IMR-90 (cell line): ENCODE results near the gene OSGEP. TPM values are rescaled to one million over a fixed set of nuclear protein-coding genes. Genes with fewer than 3 reads are reported as not detected.

Experiments
- ATAC-seq: fragments of 200-7000 bp; cut with Tn5 transposase; 2 replicates; pipeline ENCODE4 v1.9.1; 2020; ENCODE audit warnings: low read depth, mild to moderate bottlenecking, moderate library complexity
- BruUV-seq: library from RNA; stranded (reverse); fragments of 400-500 nt; replicated peaks from 2 replicates; lab custom pipeline; 2021; lab: Mats Ljungman, UMichigan
- CTCF ChIA-PET: fragments of 300-600 bp; formaldehyde crosslinking; extraction: SDS; loops from one replicate; lab custom pipeline; 2021; ENCODE audit warnings: antibody characterized with exemption; lab: Yijun Ruan, JAX
- POLR2A ChIA-PET: fragments of 300-600 bp; sonication (Branson Sonifier 250); formaldehyde crosslinking; loops from one replicate; lab custom pipeline; 2022; ENCODE audit warnings: antibody characterized with exemption; ENCODE audit not compliant: unreplicated experiment; lab: Charles Lee
- DNase-seq: peaks from one replicate; pipeline ENCODE4 v3.0.0; 2013
- H2AFZ ChIP-seq: replicated peaks from 2 replicates; pipeline ENCODE3; 2013; ENCODE audit warnings: low read length, mild to moderate bottlenecking; ENCODE audit not compliant: poor library complexity
- H2AK5ac ChIP-seq: 2 replicates; pipeline ENCODE4 v1.6.1; 2013; ENCODE audit warnings: low read depth, low read length, inconsistent platforms
- H2AK9ac ChIP-seq: replicated peaks from 2 replicates; pipeline ENCODE3; 2013; ENCODE audit warnings: mild to moderate bottlenecking, low read depth, low read length, moderate library complexity; ENCODE audit not compliant: poor library complexity
- H2BK120ac ChIP-seq: 2 replicates; pipeline ENCODE4 v1.6.1; 2013; ENCODE audit warnings: low read depth, low read length, inconsistent platforms
- H2BK15ac ChIP-seq: 3 replicates; pipeline ENCODE4 v1.6.1; 2013; ENCODE audit warnings: low read depth, low read length, inconsistent platforms
- H2BK20ac ChIP-seq: 2 replicates; pipeline ENCODE4 v1.6.1; 2013; ENCODE audit warnings: low read depth, mild to moderate bottlenecking, inconsistent platforms, low read length, moderate library complexity
- H2BK5ac ChIP-seq: 2 replicates; pipeline ENCODE4 v1.6.1; 2013; ENCODE audit warnings: mild to moderate bottlenecking, low read depth, low read length, inconsistent platforms; ENCODE audit not compliant: poor library complexity, severe bottlenecking
- H3K14ac ChIP-seq: replicated peaks from 2 replicates; pipeline ENCODE4 v1.6.1; 2013; ENCODE audit warnings: low read depth, low read length, inconsistent platforms
- H3K18ac ChIP-seq: 2 replicates; pipeline ENCODE4 v1.6.1; 2013; ENCODE audit warnings: low read depth, low read length, control low read depth
- H3K23ac ChIP-seq: 2 replicates; pipeline ENCODE4 v1.6.1; 2013; ENCODE audit warnings: low read depth, low read length, inconsistent platforms
- H3K27ac ChIP-seq: 2 replicates; pipeline ENCODE4 v1.5.1; 2013; ENCODE audit warnings: mild to moderate bottlenecking, control low read depth, low read length; ENCODE audit not compliant: insufficient read depth
- H3K27me3 ChIP-seq: 2 replicates; pipeline ENCODE4 v1.6.1; 2013; ENCODE audit warnings: low read length; ENCODE audit not compliant: control insufficient read depth, insufficient read depth
- H3K36me3 ChIP-seq: 2 replicates; pipeline ENCODE4 v1.6.1; 2013; ENCODE audit warnings: low read length, mixed read lengths; ENCODE audit not compliant: control insufficient read depth, insufficient read depth
- H3K4ac ChIP-seq: 2 replicates; pipeline ENCODE4 v1.6.1; 2013; ENCODE audit warnings: low read depth, low read length, inconsistent platforms
- H3K4me1 ChIP-seq: 2 replicates; pipeline ENCODE4 v1.6.1; 2013; ENCODE audit warnings: low read length, mixed read lengths; ENCODE audit not compliant: control insufficient read depth, insufficient read depth
- H3K4me2 ChIP-seq: 2 replicates; pipeline ENCODE4 v1.6.1; 2013; ENCODE audit warnings: low read depth, mild to moderate bottlenecking, control low read depth, low read length, moderate library complexity
- H3K4me3 ChIP-seq: 2 replicates; pipeline ENCODE4 v1.5.1; 2013; ENCODE audit warnings: low read depth, mild to moderate bottlenecking, control low read depth, low read length, moderate library complexity; ENCODE audit not compliant: insufficient read depth
- H3K56ac ChIP-seq: 2 replicates; pipeline ENCODE4 v1.6.1; 2013; ENCODE audit warnings: low read length, inconsistent platforms; ENCODE audit not compliant: insufficient read depth; ENCODE audit errors: extremely low read depth
- H3K79me1 ChIP-seq, 2 experiments: 2 replicates each; pipeline ENCODE4 v1.6.1; 2013; ENCODE audit warnings: low read length in 2 of 2, inconsistent platforms in 1 of 2, low read depth in 1 of 2
- H3K9ac ChIP-seq: 2 replicates; pipeline ENCODE4 v1.6.1; 2013; ENCODE audit warnings: low read depth, low read length, control low read depth
- H3K9me1 ChIP-seq: 2 replicates; pipeline ENCODE4 v1.6.1; 2013; ENCODE audit warnings: low read length, inconsistent platforms; ENCODE audit not compliant: insufficient read depth
- H3K9me3 ChIP-seq: 2 replicates; pipeline ENCODE4 v1.6.1; 2013; ENCODE audit warnings: low read length; ENCODE audit not compliant: control insufficient read depth, insufficient read depth
- H4K20me1 ChIP-seq: 2 replicates; pipeline ENCODE4 v1.6.1; 2013; ENCODE audit warnings: low read length, inconsistent platforms; ENCODE audit not compliant: insufficient read depth
- H4K5ac ChIP-seq: 2 replicates; pipeline ENCODE4 v1.6.1; 2013; ENCODE audit warnings: mild to moderate bottlenecking, low read depth, low read length, control low read depth
- H4K8ac ChIP-seq, 2 experiments: 2 replicates each; pipeline ENCODE4 v1.6.1; 2013; ENCODE audit warnings: low read depth in 2 of 2, low read length in 2 of 2, control low read depth in 1 of 2, inconsistent platforms in 1 of 2
- H4K91ac ChIP-seq: 2 replicates; pipeline ENCODE4 v1.6.1; 2013; ENCODE audit warnings: low read depth, low read length, inconsistent platforms; ENCODE audit not compliant: insufficient read depth
- BHLHE40 ChIP-seq: fragments of 150-350 bp; IDR thresholded peaks from 2 replicates; pipeline ENCODE4 v1.6.1; 2016; ENCODE audit warnings: mild to moderate bottlenecking, low read depth, low read length
- CEBPB ChIP-seq: IDR thresholded peaks from 2 replicates; pipeline ENCODE4 v1.6.1; 2012; ENCODE audit warnings: low read depth, low read length, improper control_type of control experiment
- CHD1 ChIP-seq: IDR thresholded peaks from 2 replicates; pipeline ENCODE4 v1.6.1; 2012; ENCODE audit warnings: low read depth, low read length, improper control_type of control experiment
- ELK1 ChIP-seq: fragments of 150-350 bp; IDR thresholded peaks from 2 replicates; pipeline ENCODE4 v1.6.1; 2016; ENCODE audit warnings: low read depth, mild to moderate bottlenecking, low read length, moderate library complexity, borderline replicate concordance
- FOS ChIP-seq: fragments of 150-350 bp; IDR thresholded peaks from 2 replicates; pipeline ENCODE4 v1.6.1; 2016; ENCODE audit warnings: low read depth, low read length
- MAFK ChIP-seq: IDR thresholded peaks from 2 replicates; pipeline ENCODE4 v1.6.1; 2012; ENCODE audit warnings: low read depth, low read length, improper control_type of control experiment
- MAZ ChIP-seq: IDR thresholded peaks from 2 replicates; pipeline ENCODE4 v1.6.1; 2012; ENCODE audit warnings: low read depth, mild to moderate bottlenecking, low read length, improper control_type of control experiment, moderate library complexity, borderline replicate concordance
- MXI1 ChIP-seq: IDR thresholded peaks from 2 replicates; pipeline ENCODE4 v1.6.1; 2012; ENCODE audit warnings: low read depth, mild to moderate bottlenecking, low read length, moderate library complexity, borderline replicate concordance
- POLR2A ChIP-seq: IDR thresholded peaks from 2 replicates; pipeline ENCODE4 v1.6.1; 2012; ENCODE audit warnings: mild to moderate bottlenecking, low read depth, low read length
- RCOR1 ChIP-seq: IDR thresholded peaks from 2 replicates; pipeline ENCODE4 v1.6.1; 2012; ENCODE audit warnings: mild to moderate bottlenecking, low read length, improper control_type of control experiment; ENCODE audit not compliant: insufficient replicate concordance
- RFX5 ChIP-seq: IDR thresholded peaks from 2 replicates; pipeline ENCODE4 v1.8.0; 2012; ENCODE audit warnings: low read depth, mild to moderate bottlenecking, low read length, moderate library complexity
- SMC3 ChIP-seq: fragments of 150-350 bp; IDR thresholded peaks from 2 replicates; pipeline ENCODE4 v1.6.1; 2016; ENCODE audit warnings: low read depth, mild to moderate bottlenecking, antibody characterized with exemption, low read length, moderate library complexity
- WGBS, 2 experiments: methylation state at CpG; one replicate each; pipeline versions ENCODE4 v1.1.5 to v1.1.7; 2013; ENCODE audit warnings: missing lambda C conversion rate in 2 of 2; ENCODE audit not compliant: insufficient read length in 1 of 2; ENCODE audit errors: extremely low coverage in 2 of 2; 5-methylcytosine and 5-hydroxymethylcytosine counted together
- dilution Hi-C: fragments of 300-500 bp; cut with HindIII; formaldehyde crosslinking; loops from one replicate; pipeline ENCODE4 v1.14.3; 2018; ENCODE audit warnings: low sequenced_read_pairs; ENCODE audit not compliant: unreplicated experiment
- in situ Hi-C: fragments of 300-500 bp; cut with MboI; formaldehyde crosslinking; loops from 3 replicates; pipeline ENCODE4 v1.14.3; 2019; ENCODE audit warnings: low sequenced_read_pairs, inconsistent platforms, mixed read lengths
- intact Hi-C: fragments of 100-400 bp; cut with micrococcal nuclease; formaldehyde crosslinking; loops from 2 replicates; pipeline ENCODE4 v1.10.0; 2022
- polyA plus RNA-seq, 3 experiments: library from polyadenylated mRNA; depleted of rRNA; stranded (reverse); fragments of >200 nt; gene quantifications; 2 replicates each; pipeline ENCODE4 v1.2.3, GENCODE V29; 2012; ENCODE audit warnings: low replicate concordance in 1 of 3
- total RNA-seq: library from RNA; depleted of rRNA; stranded (reverse); fragments of >200 nt; gene quantifications from 2 replicates; pipeline ENCODE4 v1.2.3, GENCODE V29; 2012
- TF ChIP-seq, protein P1 (sequence below): fragments of 150-350 bp; IDR thresholded peaks from 2 replicates; pipeline ENCODE4 v1.6.1; 2017; ENCODE audit warnings: mild to moderate bottlenecking, antibody characterized with exemption, low read length, low read depth
- TF ChIP-seq, protein P2 (sequence below): conservative IDR thresholded peaks from 2 replicates; pipeline ENCODE4 v1.5.1; 2012; ENCODE audit warnings: mild to moderate bottlenecking, low read depth, low read length, improper control_type of control experiment

The OSGEP gene
- total and polyA plus RNA-seq, 2 of the 4 experiments (the other 2 are of a cell fraction) = 24.7 to 32.4 TPM

DNA sequence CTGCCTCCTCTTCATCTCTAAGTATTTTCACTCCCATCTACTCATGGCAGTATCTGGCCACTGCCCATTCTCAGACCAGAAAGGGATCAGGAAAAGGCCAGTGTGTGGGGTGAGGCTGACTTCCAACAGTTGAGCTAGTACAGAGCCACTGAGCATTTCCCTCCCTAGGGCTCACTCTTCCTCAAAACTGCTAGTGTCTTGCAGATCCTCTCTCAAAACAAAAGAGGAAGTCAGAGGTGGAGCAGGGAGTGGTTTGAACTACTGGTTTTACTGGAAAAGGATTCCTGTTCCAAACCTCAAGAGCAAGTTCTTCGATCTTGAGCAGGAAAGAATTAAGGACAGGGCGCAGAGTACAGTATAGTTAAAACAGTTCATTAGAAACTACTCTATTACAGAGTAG lies 39.0 kb upstream of the OSGEP start:
- no CpG with 5 or more reads among the region's 2 CpGs for WGBS, 2 experiments

More for the DNA sequence above, 39.0 kb upstream of the OSGEP start:
- BruUV-seq = no TSS peak
- Histone ChIP-seq H3K18ac (no peak overlapping the region), H3K4me1 (no peaks in the 10 kb centered on the region; the same call in 1 of the 2 replicates), H3K23ac (no peak overlapping the region), H2BK20ac (no peak overlapping the region), H4K5ac (no peak overlapping the region), H2AK5ac (no peak overlapping the region), H2BK15ac (no peak overlapping the region), H2BK5ac (no peak overlapping the region), H3K56ac (no peak overlapping the region), H3K27me3 (no peaks in the 10 kb centered on the region), H3K9me3 (no peaks in the 10 kb centered on the region), H3K79me1 (no peaks in the 10 kb centered on the region), H4K91ac (no peak overlapping the region), H2BK120ac (peak overlapping the region; percentile 14; the same call in 1 of the 2 replicates), H2AK9ac (no peak overlapping the region), H3K14ac (no peak overlapping the region), H3K4me2 (no peak overlapping the region), H2AFZ (no peak overlapping the region), H3K36me3 (no peaks in the 10 kb centered on the region), H3K9me1 (no peaks in the 10 kb centered on the region), H3K27ac (no peak overlapping the region), H4K20me1 (no peaks in the 10 kb centered on the region), H4K8ac (no peak overlapping the region), H3K4ac (no peak overlapping the region), H3K4me3 (no peak overlapping the region), H3K9ac (no peak overlapping the region)
- ChIA-PET CTCF (no interaction called here), POLR2A (no interaction called here)
- dilution Hi-C loops = no loop called here
- TF ChIP-seq RFX5 (no peak), SMC3 (no peak), MAZ (no peak), CHD1 (no peak), MXI1 (no peak), ELK1 (no peak), POLR2A (no peak), FOS (no peak), BHLHE40 (no peak), CEBPB (no peak), RCOR1 (no peak), MAFK (no peak)
- TF ChIP-seq, protein P1, sequence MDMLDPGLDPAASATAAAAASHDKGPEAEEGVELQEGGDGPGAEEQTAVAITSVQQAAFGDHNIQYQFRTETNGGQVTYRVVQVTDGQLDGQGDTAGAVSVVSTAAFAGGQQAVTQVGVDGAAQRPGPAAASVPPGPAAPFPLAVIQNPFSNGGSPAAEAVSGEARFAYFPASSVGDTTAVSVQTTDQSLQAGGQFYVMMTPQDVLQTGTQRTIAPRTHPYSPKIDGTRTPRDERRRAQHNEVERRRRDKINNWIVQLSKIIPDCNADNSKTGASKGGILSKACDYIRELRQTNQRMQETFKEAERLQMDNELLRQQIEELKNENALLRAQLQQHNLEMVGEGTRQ = no peak
- TF ChIP-seq, protein P2, sequence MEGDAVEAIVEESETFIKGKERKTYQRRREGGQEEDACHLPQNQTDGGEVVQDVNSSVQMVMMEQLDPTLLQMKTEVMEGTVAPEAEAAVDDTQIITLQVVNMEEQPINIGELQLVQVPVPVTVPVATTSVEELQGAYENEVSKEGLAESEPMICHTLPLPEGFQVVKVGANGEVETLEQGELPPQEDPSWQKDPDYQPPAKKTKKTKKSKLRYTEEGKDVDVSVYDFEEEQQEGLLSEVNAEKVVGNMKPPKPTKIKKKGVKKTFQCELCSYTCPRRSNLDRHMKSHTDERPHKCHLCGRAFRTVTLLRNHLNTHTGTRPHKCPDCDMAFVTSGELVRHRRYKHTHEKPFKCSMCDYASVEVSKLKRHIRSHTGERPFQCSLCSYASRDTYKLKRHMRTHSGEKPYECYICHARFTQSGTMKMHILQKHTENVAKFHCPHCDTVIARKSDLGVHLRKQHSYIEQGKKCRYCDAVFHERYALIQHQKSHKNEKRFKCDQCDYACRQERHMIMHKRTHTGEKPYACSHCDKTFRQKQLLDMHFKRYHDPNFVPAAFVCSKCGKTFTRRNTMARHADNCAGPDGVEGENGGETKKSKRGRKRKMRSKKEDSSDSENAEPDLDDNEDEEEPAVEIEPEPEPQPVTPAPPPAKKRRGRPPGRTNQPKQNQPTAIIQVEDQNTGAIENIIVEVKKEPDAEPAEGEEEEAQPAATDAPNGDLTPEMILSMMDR = no peak
- DNase-seq (no peak), ATAC-seq (no peak)
- in situ Hi-C loops = no loop called here
- intact Hi-C loops = no loop called here
